IPS-18a (cell line): ENCODE results near the gene NLN.
"Not testable (repeated sequence)": the region's sequence is repeated elsewhere in the genome, so short reads cannot be mapped to it uniquely, and the experiment has no call there.

Source experiments
- H3K27ac ChIP-seq: one replicate; pipeline ENCODE4 v1.5.1; 2013; ENCODE audit warnings: low read length
- H3K27me3 ChIP-seq: one replicate; pipeline ENCODE4 v1.6.1; 2013; ENCODE audit warnings: mild to moderate bottlenecking, low read length; ENCODE audit not compliant: control insufficient read depth, insufficient read depth
- H3K36me3 ChIP-seq: one replicate; pipeline ENCODE4 v1.6.1; 2013; ENCODE audit warnings: low read depth, low read length; ENCODE audit not compliant: control insufficient read depth
- H3K4me1 ChIP-seq: one replicate; pipeline ENCODE4 v1.6.1; 2013; ENCODE audit warnings: low read depth, low read length; ENCODE audit not compliant: control insufficient read depth
- H3K4me3 ChIP-seq: one replicate; pipeline ENCODE4 v1.5.1; 2013; ENCODE audit warnings: low read length
- H3K9ac ChIP-seq: one replicate; pipeline ENCODE4 v1.6.1; 2013; ENCODE audit warnings: mild to moderate bottlenecking, low read length, moderate library complexity
- H3K9me3 ChIP-seq: one replicate; pipeline ENCODE4 v1.6.1; 2013; ENCODE audit warnings: low read depth, low read length; ENCODE audit not compliant: control insufficient read depth

Gene NLN

GRCh38 chr5:65704621-65705239 lies 17.3 kb upstream of the NLN start:
- no peaks in the 10 kb centered on the region for H3K4me1 ChIP-seq
- no peaks in the 10 kb centered on the region for H3K9me3 ChIP-seq
- no peak overlapping the region for H3K4me3 ChIP-seq
- H3K27me3 ChIP-seq: no peaks in the 10 kb centered on the region
- H3K36me3 ChIP-seq: peaks cover 15% of the 10 kb centered on the region
- H3K27ac ChIP-seq: no peak overlapping the region
- H3K9ac ChIP-seq: no peak overlapping the region

- Histone ChIP-seq H3K27me3 (no peaks in the 10 kb centered on the region), H3K9ac (no peak overlapping the region), H3K36me3 (peaks cover 21% of the 10 kb centered on the region)
Observed at GRCh38 chr5:65707663-65708062, 14.3 kb upstream of the NLN start.

GRCh38 chr5:65708145-65708544 lies 13.9 kb upstream of the NLN start:
- no peak overlapping the region for H3K27ac ChIP-seq
- no peaks in the 10 kb centered on the region for H3K4me1 ChIP-seq
- H3K36me3 ChIP-seq: peaks cover 19% of the 10 kb centered on the region

More at GRCh38 chr5:65707663-65708062, 14.3 kb upstream of the NLN start:
- no peaks in the 10 kb centered on the region for H3K4me1 ChIP-seq
- no peak overlapping the region for H3K27ac ChIP-seq
- no peaks in the 10 kb centered on the region for H3K9me3 ChIP-seq
- H3K4me3 ChIP-seq: no peak overlapping the region

DNA sequence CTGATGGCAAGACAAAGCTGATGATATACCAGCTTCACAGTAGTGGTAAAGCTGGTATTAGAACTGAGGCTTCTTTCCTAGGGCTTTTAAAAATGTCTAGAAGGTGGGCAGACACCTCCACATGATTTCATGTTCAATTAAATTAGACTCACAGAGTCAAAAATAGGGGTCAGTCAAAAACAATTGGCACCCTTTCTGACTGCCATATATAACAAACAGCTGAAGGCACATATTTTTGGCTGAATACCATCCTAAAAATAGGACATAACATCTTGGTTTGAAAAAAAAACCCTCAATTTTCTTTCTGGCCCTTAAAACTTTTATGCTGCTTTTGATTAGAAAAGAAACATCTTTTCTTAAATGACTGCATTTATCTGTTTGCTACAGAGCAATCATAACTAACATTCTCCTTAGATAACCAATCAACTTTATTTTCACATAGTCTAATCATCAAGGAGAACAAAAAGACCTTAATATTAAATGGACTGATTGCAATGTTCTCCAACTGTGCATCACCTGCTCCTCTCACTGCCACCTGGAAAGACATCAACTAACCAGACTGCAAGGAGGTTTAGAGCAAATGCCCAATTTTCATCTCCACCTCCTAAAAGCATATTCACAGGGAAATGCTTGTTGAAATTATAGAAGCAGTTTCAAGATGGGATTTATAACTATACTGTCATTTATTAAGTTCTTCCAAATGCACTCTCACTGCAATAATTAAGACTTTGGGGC lies 3.3 kb upstream of the NLN start:
- Histone ChIP-seq H3K27me3 (no peaks in the 10 kb centered on the region), H3K27ac (no peak overlapping the region), H3K9me3 (no peaks in the 10 kb centered on the region), H3K9ac (no peak overlapping the region), H3K4me3 (no peak overlapping the region), H3K36me3 (peaks cover 19% of the 10 kb centered on the region), H3K4me1 (peaks cover under 1% of the 10 kb centered on the region)

More at GRCh38 chr5:65708145-65708544, 13.9 kb upstream of the NLN start:
- Histone ChIP-seq H3K4me3 (no peak overlapping the region), H3K9ac (no peak overlapping the region), H3K27me3 (no peaks in the 10 kb centered on the region), H3K9me3 (no peaks in the 10 kb centered on the region)

DNA sequence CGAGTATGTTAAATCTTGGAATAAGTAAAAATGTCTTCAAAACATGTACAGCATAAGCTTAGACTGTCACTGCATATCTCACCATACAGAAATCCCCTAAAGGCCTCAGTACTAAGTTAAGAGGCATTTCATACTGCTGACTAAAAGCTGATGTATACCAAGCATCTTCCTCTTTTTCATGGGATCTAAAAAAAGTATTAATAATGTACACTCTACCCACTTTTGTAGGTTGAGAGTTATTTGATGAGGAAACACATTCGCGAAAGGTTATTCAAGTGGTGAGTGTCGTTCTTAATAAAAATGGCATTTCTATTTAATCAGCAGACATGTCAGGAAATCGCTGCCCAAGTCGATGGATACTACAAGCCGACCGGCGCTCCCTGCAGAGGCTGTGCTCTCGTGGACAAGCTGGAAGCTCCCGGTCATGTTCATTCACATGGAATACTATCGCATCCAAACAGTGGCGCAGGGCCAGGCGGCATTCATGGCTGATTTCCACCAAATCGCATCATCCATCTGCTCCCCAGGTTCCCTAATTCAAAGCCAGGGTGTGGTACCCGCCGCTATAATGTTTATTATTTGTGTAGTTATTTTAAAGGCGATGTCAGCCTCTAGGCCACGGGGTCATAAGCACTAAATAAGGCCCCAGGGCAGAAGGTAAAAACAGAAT lies 820 bp upstream of the NLN start:
- no peaks in the 10 kb centered on the region for H3K27me3 ChIP-seq
- H3K27ac ChIP-seq: no peak overlapping the region

GRCh38 chr5:65722575-65723403 lies 784 bp downstream of the NLN start:
- H3K9me3 ChIP-seq: no peaks in the 10 kb centered on the region
- H3K9ac ChIP-seq: peak overlapping the region; percentile 96
- H3K27me3 ChIP-seq: no peaks in the 10 kb centered on the region
- peak overlapping the region; percentile 88 for H3K27ac ChIP-seq
- peak overlapping the region; percentile 94 for H3K4me3 ChIP-seq
- H3K36me3 ChIP-seq: peaks cover 8% of the 10 kb centered on the region
- peaks cover 9% of the 10 kb centered on the region for H3K4me1 ChIP-seq

More for the DNA sequence above, 820 bp upstream of the NLN start:
- Histone ChIP-seq H3K4me1 (peaks cover 9% of the 10 kb centered on the region), H3K4me3 (peak overlapping the region; percentile 94), H3K9ac (peak overlapping the region; percentile 96), H3K36me3 (peaks cover 17% of the 10 kb centered on the region), H3K9me3 (no peaks in the 10 kb centered on the region)

- no peak overlapping the region for H3K27ac ChIP-seq
- peaks cover 9% of the 10 kb centered on the region for H3K4me1 ChIP-seq
- H3K4me3 ChIP-seq: no peak overlapping the region
- H3K27me3 ChIP-seq: no peaks in the 10 kb centered on the region
- H3K36me3 ChIP-seq: no peaks in the 10 kb centered on the region
- H3K9ac ChIP-seq: no peak overlapping the region
- no peaks in the 10 kb centered on the region for H3K9me3 ChIP-seq
Observed at GRCh38 chr5:65727491-65728156, 5.6 kb downstream of the NLN start.

- Histone ChIP-seq H3K36me3 (no peaks in the 10 kb centered on the region), H3K4me3 (no peak overlapping the region), H3K27ac (no peak overlapping the region), H3K4me1 (peaks cover 9% of the 10 kb centered on the region), H3K9ac (no peak overlapping the region), H3K9me3 (no peaks in the 10 kb centered on the region), H3K27me3 (no peaks in the 10 kb centered on the region)
Observed at GRCh38 chr5:65728218-65728617, 6.2 kb downstream of the NLN start.

- Histone ChIP-seq H3K4me1 (peaks cover 6% of the 10 kb centered on the region), H3K9me3 (no peaks in the 10 kb centered on the region), H3K36me3 (no peaks in the 10 kb centered on the region), H3K27me3 (no peaks in the 10 kb centered on the region), H3K4me3 (no peak overlapping the region), H3K9ac (no peak overlapping the region), H3K27ac (no peak overlapping the region)
Observed at GRCh38 chr5:65730910-65731309, 8.9 kb downstream of the NLN start.

DNA sequence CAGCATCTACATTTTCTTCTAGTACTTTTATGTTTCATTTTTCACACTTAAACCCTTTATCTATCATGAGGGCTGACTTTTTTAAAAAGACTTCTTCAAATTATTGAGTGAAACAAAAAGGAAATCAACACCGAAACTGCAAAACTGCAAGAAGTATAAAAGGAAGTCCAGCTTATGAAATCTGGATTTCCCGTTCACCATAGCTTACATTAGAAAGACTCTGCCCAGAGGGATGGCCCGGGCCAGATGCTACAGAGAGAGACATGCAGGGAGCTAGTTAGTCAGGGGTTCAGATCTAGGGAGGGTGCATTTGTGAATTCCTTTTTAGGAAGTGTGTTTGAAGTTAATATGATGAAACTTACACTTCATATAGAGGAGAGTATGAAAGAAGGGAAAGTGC lies 10.0 kb downstream of the NLN start:
- H3K9ac ChIP-seq, H3K4me1 ChIP-seq, H3K27ac ChIP-seq, H3K27me3 ChIP-seq, H3K9me3 ChIP-seq, H3K4me3 ChIP-seq, H3K36me3 ChIP-seq: not testable (repeated sequence)
